H54 (cell line): ENCODE data around the gene MX2.

ENCODE experiments used
- DNase-seq: peaks from one replicate; pipeline ENCODE4 v3.0.0; 2011; ENCODE audit warnings: low spot score, mixed read lengths; ENCODE audit not compliant: insufficient read length
- FAIRE-seq: peaks from 3 replicates; lab custom pipeline; 2011; peaks lifted over from hg19 to GRCh38; lab: Jason Lieb, UNC
- POLR2A ChIP-seq: IDR thresholded peaks from 2 replicates; pipeline ENCODE4 v1.6.1; 2011; ENCODE audit warnings: low read depth, mild to moderate bottlenecking, low read length

MX2 gene

GRCh38 chr21:41445465-41445862, 83.6 kb downstream of the MX2 start:
- DNase-seq (no peak), FAIRE-seq (no peak)
- TF ChIP-seq POLR2A: no peak

- FAIRE-seq (no peak), DNase-seq (no peak)
- TF ChIP-seq POLR2A: no peak
Observed at GRCh38 chr21:41446586-41446985, 84.8 kb downstream of the MX2 start.

- TF ChIP-seq POLR2A: no peak
- FAIRE-seq (no peak), DNase-seq (no peak)
Observed at GRCh38 chr21:41447356-41447755, 85.5 kb downstream of the MX2 start.

- FAIRE-seq: no peak
- no peak for TF ChIP-seq POLR2A
- no peak for DNase-seq
Observed at GRCh38 chr21:41449613-41450012, 87.8 kb downstream of the MX2 start.

GRCh38 chr21:41451753-41452676, 90.2 kb downstream of the MX2 start:
- FAIRE-seq: no peak
- no peak for DNase-seq
- no peak for TF ChIP-seq POLR2A

GRCh38 chr21:41453198-41453597, 91.4 kb downstream of the MX2 start:
- no peak for TF ChIP-seq POLR2A
- FAIRE-seq (no peak), DNase-seq (no peak)

- no peak for TF ChIP-seq POLR2A
- DNase-seq: no peak
- no peak for FAIRE-seq
Observed at GRCh38 chr21:41453761-41454160, 91.9 kb downstream of the MX2 start.

- TF ChIP-seq POLR2A: no peak
- FAIRE-seq (no peak), DNase-seq (no peak)
Observed at GRCh38 chr21:41458121-41458520, 96.3 kb downstream of the MX2 start.

GRCh38 chr21:41458559-41458958, 96.7 kb downstream of the MX2 start:
- FAIRE-seq: no peak
- TF ChIP-seq POLR2A: no peak

More at GRCh38 chr21:41458559-41458958, 96.7 kb downstream of the MX2 start:
- DNase-seq: no peak
